Fibroblast of the aortic adventitia (primary cell): ENCODE measurements around the gene THTPA. TPM values are rescaled to one million over a fixed set of nuclear protein-coding genes. Genes with fewer than 3 reads are reported as not detected.
A peak's percentile ranks its signal among the peaks of the same experiment; 100 is the strongest.

Experiments used
- DNase-seq: peaks from one replicate; pipeline ENCODE4 v3.0.0-alpha.2; 2010; ENCODE audit warnings: low read depth
- H3K4me3 ChIP-seq: 2 replicates; pipeline ENCODE4 v1.5.1; 2011; ENCODE audit warnings: low read depth, mild to moderate bottlenecking, control low read depth, low read length, moderate library complexity
- total RNA-seq: library from RNA; depleted of rRNA; stranded (reverse); fragments of >200 nt; gene quantifications from 2 replicates; pipeline ENCODE4 v1.2.3, GENCODE V29; 2012; ENCODE audit warnings: low replicate concordance
- TF ChIP-seq, protein P1 (sequence below): IDR thresholded peaks from 2 replicates; pipeline ENCODE4 v1.5.1; 2011; ENCODE audit warnings: mild to moderate bottlenecking, low read length, control low read depth, inconsistent platforms; ENCODE audit not compliant: insufficient read depth

Gene THTPA
- total RNA-seq, 1 donor = 22.3 TPM

DNA sequence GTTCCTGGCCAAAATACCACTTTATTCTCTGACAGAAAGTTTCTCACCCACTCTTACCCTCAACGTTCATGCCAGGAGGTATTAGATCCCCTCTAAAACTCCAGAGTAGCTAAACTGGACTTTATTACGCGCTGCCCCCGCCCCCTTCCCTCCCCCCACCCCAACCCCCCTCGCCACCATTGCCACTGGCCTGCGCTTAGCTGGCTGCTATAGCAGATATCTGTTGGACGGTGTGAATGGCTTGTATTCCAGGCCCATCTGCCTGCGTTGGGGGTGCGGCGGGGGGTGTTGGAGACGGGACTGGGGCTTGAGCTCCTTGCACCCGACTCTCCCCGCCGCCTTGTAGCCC, 564 bp upstream of the THTPA start:
- DNase-seq = no peak
- TF ChIP-seq, protein P1, sequence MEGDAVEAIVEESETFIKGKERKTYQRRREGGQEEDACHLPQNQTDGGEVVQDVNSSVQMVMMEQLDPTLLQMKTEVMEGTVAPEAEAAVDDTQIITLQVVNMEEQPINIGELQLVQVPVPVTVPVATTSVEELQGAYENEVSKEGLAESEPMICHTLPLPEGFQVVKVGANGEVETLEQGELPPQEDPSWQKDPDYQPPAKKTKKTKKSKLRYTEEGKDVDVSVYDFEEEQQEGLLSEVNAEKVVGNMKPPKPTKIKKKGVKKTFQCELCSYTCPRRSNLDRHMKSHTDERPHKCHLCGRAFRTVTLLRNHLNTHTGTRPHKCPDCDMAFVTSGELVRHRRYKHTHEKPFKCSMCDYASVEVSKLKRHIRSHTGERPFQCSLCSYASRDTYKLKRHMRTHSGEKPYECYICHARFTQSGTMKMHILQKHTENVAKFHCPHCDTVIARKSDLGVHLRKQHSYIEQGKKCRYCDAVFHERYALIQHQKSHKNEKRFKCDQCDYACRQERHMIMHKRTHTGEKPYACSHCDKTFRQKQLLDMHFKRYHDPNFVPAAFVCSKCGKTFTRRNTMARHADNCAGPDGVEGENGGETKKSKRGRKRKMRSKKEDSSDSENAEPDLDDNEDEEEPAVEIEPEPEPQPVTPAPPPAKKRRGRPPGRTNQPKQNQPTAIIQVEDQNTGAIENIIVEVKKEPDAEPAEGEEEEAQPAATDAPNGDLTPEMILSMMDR = no peak
- H3K4me3 ChIP-seq = peak overlapping the region; percentile 95

DNA sequence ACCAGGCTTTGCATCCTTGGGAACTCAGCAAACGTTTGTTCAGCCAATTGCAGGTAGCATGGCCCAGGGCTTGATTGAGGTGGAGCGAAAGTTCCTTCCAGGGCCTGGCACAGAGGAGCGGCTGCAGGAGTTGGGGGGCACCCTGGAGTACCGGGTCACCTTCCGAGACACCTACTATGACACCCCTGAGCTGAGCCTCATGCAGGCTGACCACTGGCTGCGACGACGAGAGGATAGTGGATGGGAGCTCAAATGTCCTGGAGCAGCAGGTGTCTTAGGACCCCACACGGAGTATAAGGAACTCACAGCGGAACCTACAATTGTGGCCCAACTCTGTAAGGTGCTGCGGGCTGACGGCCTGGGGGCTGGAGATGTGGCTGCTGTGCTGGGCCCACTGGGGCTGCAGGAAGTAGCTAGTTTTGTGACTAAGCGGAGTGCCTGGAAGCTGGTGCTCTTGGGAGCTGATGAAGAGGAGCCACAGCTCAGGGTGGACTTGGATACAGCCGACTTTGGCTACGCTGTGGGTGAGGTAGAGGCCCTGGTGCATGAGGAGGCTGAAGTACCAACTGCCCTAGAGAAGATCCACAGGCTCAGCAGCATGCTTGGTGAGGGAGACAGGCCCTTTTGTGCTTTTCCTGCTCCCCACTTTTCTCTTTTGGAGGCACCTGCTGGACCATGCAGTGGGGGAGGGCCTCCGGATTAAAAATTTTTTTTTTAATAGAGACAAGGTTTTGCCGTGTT, 799 bp downstream of the THTPA start:
- TF ChIP-seq, protein P1 = no peak
- peak overlapping the region; percentile 95 for H3K4me3 ChIP-seq
- no peak for DNase-seq

DNA sequence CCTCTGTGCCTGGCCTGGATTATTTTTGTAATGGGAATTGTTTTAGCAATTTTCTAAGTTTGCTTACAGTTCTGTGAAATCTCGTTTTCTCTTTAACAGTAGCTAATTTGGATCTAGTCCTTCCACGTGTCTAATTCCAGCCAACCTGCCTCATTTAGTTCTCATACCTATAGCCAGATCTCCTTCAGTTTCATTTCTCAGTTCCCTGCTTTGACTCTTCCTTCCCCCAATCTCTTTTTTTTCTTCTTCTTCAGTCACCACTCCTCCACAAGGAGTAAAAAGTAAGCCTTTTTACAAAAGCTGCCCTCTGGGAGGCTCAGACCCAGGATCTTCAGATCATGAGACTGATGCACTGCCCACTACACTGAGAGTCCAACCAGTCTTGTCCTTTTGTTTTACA, 1.4 kb downstream of the THTPA start:
- TF ChIP-seq, protein P1 = no peak
- DNase-seq = no peak
- no peak overlapping the region for H3K4me3 ChIP-seq

DNA sequence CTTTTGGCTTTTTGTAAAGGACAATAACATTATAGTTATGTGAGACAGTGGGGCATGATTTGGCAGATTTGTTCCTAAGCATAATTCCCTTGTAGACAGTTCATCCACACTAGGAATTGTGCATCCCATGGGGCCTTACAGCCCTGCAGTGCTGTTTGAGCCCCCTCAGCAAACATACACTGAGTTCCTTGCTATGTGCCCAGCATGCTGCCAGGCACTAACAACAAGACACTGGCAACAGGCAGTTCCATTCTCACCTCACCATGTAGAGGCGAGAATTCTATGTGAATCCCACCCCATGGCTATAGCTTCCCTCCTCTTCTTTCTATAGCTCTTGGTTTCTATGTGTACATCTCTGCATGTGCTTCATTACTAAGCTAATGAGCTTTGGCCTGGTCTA, 1.9 kb downstream of the THTPA start:
- DNase-seq = no peak
- H3K4me3 ChIP-seq = no peak overlapping the region
- TF ChIP-seq, protein P1 = no peak

DNA sequence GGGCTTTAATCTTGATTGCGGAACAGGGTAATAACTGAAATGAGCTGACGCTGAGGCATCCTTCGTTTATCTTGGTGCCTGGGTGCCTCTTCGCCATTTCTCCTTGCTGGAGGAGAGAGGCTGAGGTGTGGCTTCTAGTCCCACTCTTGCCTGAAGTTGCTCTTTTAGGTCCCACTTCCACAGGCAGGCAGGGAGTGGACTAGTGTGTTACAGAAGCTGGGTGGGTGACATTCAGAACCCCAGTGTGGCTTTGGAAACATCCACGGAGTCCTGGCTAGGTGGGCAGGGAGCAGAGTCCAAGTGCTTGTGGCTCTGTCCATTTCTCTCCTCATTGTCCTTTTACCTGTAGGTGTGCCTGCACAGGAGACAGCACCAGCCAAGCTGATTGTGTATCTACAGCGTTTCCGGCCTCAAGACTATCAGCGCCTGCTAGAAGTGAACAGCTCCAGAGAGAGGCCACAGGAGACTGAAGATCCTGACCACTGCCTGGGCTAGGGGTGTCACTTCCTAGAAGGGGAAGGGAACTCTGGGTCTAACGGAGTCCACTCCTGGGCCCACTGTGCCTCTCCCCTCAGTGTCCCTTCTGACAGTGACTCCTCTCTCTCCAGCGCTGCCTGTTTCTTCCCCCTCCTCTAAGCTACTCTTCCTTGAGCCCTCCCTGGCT, 2.4 kb downstream of the THTPA start:
- DNase-seq = no peak
- no peak overlapping the region for H3K4me3 ChIP-seq
- TF ChIP-seq, protein P1 = no peak

DNA sequence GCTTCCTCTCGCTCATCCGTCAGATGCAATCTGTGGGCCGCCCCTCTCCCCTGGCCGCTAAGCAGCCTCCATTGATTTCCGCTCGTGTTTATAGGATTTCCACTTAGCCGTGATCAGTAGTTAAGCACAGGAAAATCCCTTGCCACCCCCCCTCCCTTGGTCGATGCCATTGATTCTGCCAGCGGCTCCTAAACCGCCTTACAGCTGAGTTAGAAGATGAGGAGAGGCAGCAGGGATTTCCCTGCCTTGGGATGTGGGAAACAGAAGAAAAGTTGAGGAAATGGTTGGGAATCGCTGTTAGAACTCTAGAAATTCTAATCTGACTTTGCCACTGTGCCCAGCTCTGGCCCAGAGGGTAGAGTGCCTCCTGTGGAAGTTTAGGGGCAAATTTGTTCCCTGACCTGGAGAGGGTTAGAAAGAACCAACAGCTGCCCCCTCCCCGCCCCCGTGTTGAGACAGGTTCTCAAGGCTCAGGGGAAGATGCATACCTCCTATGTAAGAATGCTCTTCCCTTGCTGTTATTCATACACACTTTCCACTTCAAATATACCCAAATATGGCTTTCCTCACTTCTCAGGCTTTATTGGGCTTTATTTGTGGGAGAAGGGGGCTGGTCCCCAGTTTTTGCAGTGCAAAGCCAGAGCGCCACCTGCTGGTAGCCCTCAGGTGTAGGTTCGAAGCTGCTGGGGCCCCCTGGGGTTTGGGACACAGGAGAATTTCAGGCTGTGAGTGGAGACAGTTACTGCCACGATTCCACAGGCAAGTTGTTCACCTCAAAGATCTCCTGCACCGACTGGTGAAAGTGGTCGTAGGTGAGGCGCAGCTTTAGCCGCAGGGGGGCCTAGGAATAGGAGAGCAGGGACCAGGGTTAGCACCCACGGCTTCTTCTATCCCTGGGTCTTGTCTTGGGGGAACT, 3.2 kb downstream of the THTPA start:
- DNase-seq = peak; percentile 66
- TF ChIP-seq, protein P1 = peak; percentile 91
- no peak overlapping the region for H3K4me3 ChIP-seq
